Stimulated activated CD4-positive, alpha-beta T cell treated with anti-CD3 and anti-CD28 coated beads, Interleukin-4, amount 100 ng/mL, for 4 hours (primary cell): ENCODE measurements around the gene NRDC.
A peak's percentile ranks its signal among the peaks of the same experiment; 100 is the strongest.
"Not testable (repeated sequence)": the region's sequence is repeated elsewhere in the genome, so short reads cannot be mapped to it uniquely, and the experiment has no call there.

ENCODE experiments used
- DNase-seq, 2 experiments: peaks; one replicate each; pipeline ENCODE4 v3.0.0-alpha.2; 2020

The NRDC gene

GRCh38 chr1:51878616-51879336, at the start of gene NRDC:
TSS of gene NRDC (minus strand) at chr1:51878727. CDS start at chr1:51878615, 112 bp downstream.
- peak; percentile 98 to 100 for DNase-seq

- DNase-seq, result no peak
These were observed 48.5 kb upstream of the NRDC start for GRCh38 chr1:51927029-51927428.

- no peak for DNase-seq
These were observed 47.8 kb upstream of the NRDC start for GRCh38 chr1:51926171-51926812.

- DNase-seq, result no peak
These were observed 45.9 kb upstream of the NRDC start for GRCh38 chr1:51924455-51924854.

GRCh38 chr1:51922040-51922439, 43.5 kb upstream of the NRDC start:
- no peak for DNase-seq

- DNase-seq, result no peak
These were observed 41.6 kb upstream of the NRDC start for GRCh38 chr1:51920130-51920529.

- DNase-seq, result no peak
These were observed 41.2 kb upstream of the NRDC start for GRCh38 chr1:51919684-51920083.

- no peak for DNase-seq
These were observed 38.3 kb upstream of the NRDC start for GRCh38 chr1:51916587-51917405.

GRCh38 chr1:51915951-51916350, 37.4 kb upstream of the NRDC start:
- DNase-seq, result no peak

GRCh38 chr1:51912881-51913280, 34.4 kb upstream of the NRDC start:
- DNase-seq, result no peak

- no peak for DNase-seq
These were observed 31.9 kb upstream of the NRDC start for GRCh38 chr1:51910221-51911000.

GRCh38 chr1:51908499-51908898, 30.0 kb upstream of the NRDC start:
- DNase-seq, result no peak

GRCh38 chr1:51907079-51907702, 28.7 kb upstream of the NRDC start:
- DNase-seq, result no peak

GRCh38 chr1:51906306-51907078, 28.0 kb upstream of the NRDC start:
- no peak for DNase-seq

GRCh38 chr1:51902456-51902855, 23.9 kb upstream of the NRDC start:
- no peak for DNase-seq

GRCh38 chr1:51901151-51901550, 22.6 kb upstream of the NRDC start:
- DNase-seq, result no peak

GRCh38 chr1:51899022-51899421, 20.5 kb upstream of the NRDC start:
- DNase-seq, result no peak

GRCh38 chr1:51898090-51898734, 19.7 kb upstream of the NRDC start:
- DNase-seq, result no peak

- no peak for DNase-seq
These were observed 19.1 kb upstream of the NRDC start for GRCh38 chr1:51897699-51898031.

GRCh38 chr1:51894748-51895147, 16.2 kb upstream of the NRDC start:
- DNase-seq, result not testable (repeated sequence)

GRCh38 chr1:51878308-51878615, 265 bp downstream of the NRDC start:
- DNase-seq, result no peak
